Right atrium auricular region (tissue), 2 donors: ENCODE data around the gene CALD1. TPM values are rescaled to one million over a fixed set of nuclear protein-coding genes. Genes with fewer than 3 reads are reported as not detected.

Experiments
- DNase-seq: peaks from one replicate; pipeline ENCODE4 v3.0.0-alpha.2; 2019; ENCODE audit warnings: low spot score
- H3K27ac ChIP-seq, 2 donors: fragments of 200-600 bp; sonication (generic); 1 replicate in 1 of 2; 2 replicates in 1 of 2; pipeline ENCODE4 v1.5.1; 2016 to 2019
- H3K27me3 ChIP-seq, 2 donors: fragments of 200-600 bp; sonication (generic); one replicate each; pipeline versions ENCODE4 v1.5.1 to v1.6.0; 2017 to 2019
- H3K36me3 ChIP-seq: fragments of 200-600 bp; sonication (generic); one replicate; pipeline ENCODE4 v1.5.1; 2016
- H3K4me1 ChIP-seq, 2 donors: fragments of 200-600 bp; sonication (generic); one replicate each; pipeline versions ENCODE4 v1.5.1 to v1.6.0; 2017 to 2019
- H3K4me3 ChIP-seq, 2 donors: fragments of 200-600 bp; sonication (generic); 1 replicate in 1 of 2; 2 replicates in 1 of 2; pipeline ENCODE4 v1.5.1; 2017 to 2019; ENCODE audit warnings: mild to moderate bottlenecking in 1 of 2, moderate library complexity in 1 of 2
- H3K9me3 ChIP-seq, 2 donors: fragments of 200-600 bp; sonication (generic); one replicate each; pipeline ENCODE4 v1.5.1; 2019
- CTCF ChIP-seq, 2 donors: fragments of 200-600 bp; sonication (generic); IDR thresholded peaks; one replicate each; pipeline ENCODE4 v1.5.1; 2019; ENCODE audit warnings: antibody characterized with exemption in 2 of 2
- total RNA-seq, 2 donors: library from RNA; depleted of rRNA; stranded (reverse); fragments of >200 nt; gene quantifications; one replicate each; pipeline ENCODE4 v1.1.0, GENCODE V29; 2016

Gene CALD1
- total RNA-seq, 2 donors from 2014 or later, result 119 to 157 TPM

GRCh38 chr7:134789967-134790685, 10.7 kb downstream of the CALD1 start:
- Histone ChIP-seq H3K36me3 (peaks cover 46% of the 10 kb centered on the region), H3K4me3 (peak overlapping the region in 1 of 2 donors; percentile 8), H3K27me3 (no peaks in the 10 kb centered on the region), H3K9me3 (no peaks in the 10 kb centered on the region), H3K4me1 (peaks cover 2 to 82% of the 10 kb centered on the region in 2 donors), H3K27ac (peak overlapping the region; percentile 74 to 77)
- TF ChIP-seq CTCF (IDR thresholded peaks at IDR 0.05), result no peak
- no peak for DNase-seq

- Histone ChIP-seq H3K9me3 (no peaks in the 10 kb centered on the region), H3K27me3 (no peaks in the 10 kb centered on the region), H3K4me3 (no peak overlapping the region), H3K27ac (peak overlapping the region; percentile 74 to 77), H3K36me3 (peaks cover 61% of the 10 kb centered on the region), H3K4me1 (peaks cover 2 to 76% of the 10 kb centered on the region in 2 donors)
- TF ChIP-seq CTCF (IDR thresholded peaks at IDR 0.05), result no peak
- DNase-seq, result peak; percentile 82
Observed at GRCh38 chr7:134792968-134793367, 13.5 kb downstream of the CALD1 start.

GRCh38 chr7:134795231-134795630, 15.8 kb downstream of the CALD1 start:
- Histone ChIP-seq H3K36me3 (peaks cover 67% of the 10 kb centered on the region), H3K9me3 (no peaks in the 10 kb centered on the region), H3K4me3 (no peak overlapping the region), H3K4me1 (peaks cover 2 to 60% of the 10 kb centered on the region in 2 donors), H3K27me3 (no peaks in the 10 kb centered on the region), H3K27ac (no peak overlapping the region)
- DNase-seq, result no peak
- TF ChIP-seq CTCF (IDR thresholded peaks at IDR 0.05), result no peak

GRCh38 chr7:134798155-134798554, 18.7 kb downstream of the CALD1 start:
- Histone ChIP-seq H3K4me3 (no peak overlapping the region), H3K27me3 (no peaks in the 10 kb centered on the region), H3K27ac (no peak overlapping the region), H3K9me3 (no peaks in the 10 kb centered on the region), H3K36me3 (peaks cover 68% of the 10 kb centered on the region), H3K4me1 (peaks cover 0 to 36% of the 10 kb centered on the region in 2 donors)
- no peak for TF ChIP-seq CTCF (IDR thresholded peaks at IDR 0.05)
- DNase-seq, result no peak

- TF ChIP-seq CTCF (IDR thresholded peaks at IDR 0.05), result no peak
- Histone ChIP-seq H3K36me3 (peaks cover 67% of the 10 kb centered on the region), H3K4me3 (no peak overlapping the region), H3K4me1 (peaks cover 0 to 37% of the 10 kb centered on the region in 2 donors), H3K27ac (peak overlapping the region in 1 of 2 donors; percentile 11), H3K9me3 (no peaks in the 10 kb centered on the region), H3K27me3 (no peaks in the 10 kb centered on the region)
- DNase-seq, result no peak
Observed at GRCh38 chr7:134799377-134799776, 19.9 kb downstream of the CALD1 start.

- H3K4me3 ChIP-seq, result no peak overlapping the region
- TF ChIP-seq CTCF (IDR thresholded peaks at IDR 0.05), result no peak
- no peaks in the 10 kb centered on the region for H3K9me3 ChIP-seq
- H3K27ac ChIP-seq, result no peak overlapping the region
- DNase-seq, result no peak
- H3K4me1 ChIP-seq, result peaks cover 0 to 33% of the 10 kb centered on the region in 2 donors
- peaks cover 37% of the 10 kb centered on the region for H3K36me3 ChIP-seq
- H3K27me3 ChIP-seq, result no peaks in the 10 kb centered on the region
Observed at GRCh38 chr7:134802762-134803161, 23.3 kb downstream of the CALD1 start.
